Ishikawa (cell line): ENCODE results near the gene SMURF1.

ENCODE experiments used
- CEBPB ChIP-seq: IDR thresholded peaks from 2 replicates; pipeline ENCODE4 v1.6.1; 2012
- CREB1 ChIP-seq: IDR thresholded peaks from 2 replicates; pipeline ENCODE4 v1.6.1; 2012; ENCODE audit warnings: low read depth
- EGR1 ChIP-seq: IDR thresholded peaks from 2 replicates; pipeline ENCODE4 v1.6.1; 2012
- EP300 ChIP-seq: IDR thresholded peaks from 2 replicates; pipeline ENCODE4 v1.6.1; 2012; ENCODE audit warnings: borderline replicate concordance
- FOXM1 ChIP-seq: IDR thresholded peaks from 2 replicates; pipeline ENCODE4 v1.6.1; 2012; ENCODE audit warnings: low read depth, borderline replicate concordance
- MAX ChIP-seq: IDR thresholded peaks from 2 replicates; pipeline ENCODE4 v1.6.1; 2012
- NFIC ChIP-seq: IDR thresholded peaks from 2 replicates; pipeline ENCODE4 v1.6.1; 2012
- RAD21 ChIP-seq: IDR thresholded peaks from 2 replicates; pipeline ENCODE4 v1.6.1; 2012; ENCODE audit warnings: low read depth
- TAF1 ChIP-seq: IDR thresholded peaks from 2 replicates; pipeline ENCODE4 v1.6.1; 2012; ENCODE audit warnings: low read depth, mild to moderate bottlenecking
- TCF12 ChIP-seq: IDR thresholded peaks from 2 replicates; pipeline ENCODE4 v1.6.1; 2012; ENCODE audit warnings: low read depth
- TEAD4 ChIP-seq: IDR thresholded peaks from 2 replicates; pipeline ENCODE4 v1.6.1; 2012
- YY1 ChIP-seq: IDR thresholded peaks from 2 replicates; pipeline ENCODE4 v1.6.1; 2012; ENCODE audit warnings: low read depth
- ZBTB7A ChIP-seq: IDR thresholded peaks from 2 replicates; pipeline ENCODE4 v1.6.1; 2012; ENCODE audit warnings: low read depth
- TF ChIP-seq, protein P1 (sequence below): IDR thresholded peaks from 2 replicates; pipeline ENCODE4 v1.6.1; 2012
- TF ChIP-seq, protein P2 (sequence below): IDR thresholded peaks from 2 replicates; pipeline ENCODE4 v1.6.1; 2012; ENCODE audit warnings: low read depth, mild to moderate bottlenecking

The SMURF1 gene

GRCh38 chr7:99027241-99027640 is 116.7 kb downstream of the SMURF1 start:
- no peak for TF ChIP-seq NFIC
- no peak for TF ChIP-seq CEBPB
- no peak for TF ChIP-seq YY1
- no peak for TF ChIP-seq TCF12
- TF ChIP-seq CREB1, result no peak
- TF ChIP-seq, protein P1, sequence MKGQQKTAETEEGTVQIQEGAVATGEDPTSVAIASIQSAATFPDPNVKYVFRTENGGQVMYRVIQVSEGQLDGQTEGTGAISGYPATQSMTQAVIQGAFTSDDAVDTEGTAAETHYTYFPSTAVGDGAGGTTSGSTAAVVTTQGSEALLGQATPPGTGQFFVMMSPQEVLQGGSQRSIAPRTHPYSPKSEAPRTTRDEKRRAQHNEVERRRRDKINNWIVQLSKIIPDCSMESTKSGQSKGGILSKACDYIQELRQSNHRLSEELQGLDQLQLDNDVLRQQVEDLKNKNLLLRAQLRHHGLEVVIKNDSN, result no peak
- no peak for TF ChIP-seq TEAD4
- TF ChIP-seq, protein P2, sequence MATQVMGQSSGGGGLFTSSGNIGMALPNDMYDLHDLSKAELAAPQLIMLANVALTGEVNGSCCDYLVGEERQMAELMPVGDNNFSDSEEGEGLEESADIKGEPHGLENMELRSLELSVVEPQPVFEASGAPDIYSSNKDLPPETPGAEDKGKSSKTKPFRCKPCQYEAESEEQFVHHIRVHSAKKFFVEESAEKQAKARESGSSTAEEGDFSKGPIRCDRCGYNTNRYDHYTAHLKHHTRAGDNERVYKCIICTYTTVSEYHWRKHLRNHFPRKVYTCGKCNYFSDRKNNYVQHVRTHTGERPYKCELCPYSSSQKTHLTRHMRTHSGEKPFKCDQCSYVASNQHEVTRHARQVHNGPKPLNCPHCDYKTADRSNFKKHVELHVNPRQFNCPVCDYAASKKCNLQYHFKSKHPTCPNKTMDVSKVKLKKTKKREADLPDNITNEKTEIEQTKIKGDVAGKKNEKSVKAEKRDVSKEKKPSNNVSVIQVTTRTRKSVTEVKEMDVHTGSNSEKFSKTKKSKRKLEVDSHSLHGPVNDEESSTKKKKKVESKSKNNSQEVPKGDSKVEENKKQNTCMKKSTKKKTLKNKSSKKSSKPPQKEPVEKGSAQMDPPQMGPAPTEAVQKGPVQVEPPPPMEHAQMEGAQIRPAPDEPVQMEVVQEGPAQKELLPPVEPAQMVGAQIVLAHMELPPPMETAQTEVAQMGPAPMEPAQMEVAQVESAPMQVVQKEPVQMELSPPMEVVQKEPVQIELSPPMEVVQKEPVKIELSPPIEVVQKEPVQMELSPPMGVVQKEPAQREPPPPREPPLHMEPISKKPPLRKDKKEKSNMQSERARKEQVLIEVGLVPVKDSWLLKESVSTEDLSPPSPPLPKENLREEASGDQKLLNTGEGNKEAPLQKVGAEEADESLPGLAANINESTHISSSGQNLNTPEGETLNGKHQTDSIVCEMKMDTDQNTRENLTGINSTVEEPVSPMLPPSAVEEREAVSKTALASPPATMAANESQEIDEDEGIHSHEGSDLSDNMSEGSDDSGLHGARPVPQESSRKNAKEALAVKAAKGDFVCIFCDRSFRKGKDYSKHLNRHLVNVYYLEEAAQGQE, result no peak
- TF ChIP-seq MAX, result no peak

DNA sequence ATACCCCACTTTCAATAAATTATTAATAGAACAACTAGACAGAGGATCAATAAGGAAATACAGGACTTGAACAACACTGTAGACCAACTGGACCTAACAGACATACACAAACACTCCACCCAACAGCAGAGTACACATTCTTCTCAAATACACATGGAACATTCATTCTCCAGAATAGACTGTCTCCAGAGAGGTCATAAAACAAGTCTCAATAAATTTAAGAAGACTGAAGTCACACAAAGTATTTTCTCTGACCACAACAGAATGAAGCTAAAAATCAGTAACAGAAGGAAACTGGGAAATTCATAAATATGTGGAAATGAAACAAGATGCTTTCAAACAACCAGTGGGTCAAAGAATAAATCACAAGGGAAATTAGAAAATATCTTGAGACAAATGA is 119.8 kb downstream of the SMURF1 start:
- TF ChIP-seq CREB1 (no peak), RAD21 (no peak), MAX (no peak), EGR1 (no peak), TCF12 (no peak), YY1 (no peak), ZBTB7A (no peak), CEBPB (no peak), NFIC (no peak), TAF1 (no peak), FOXM1 (no peak)
- TF ChIP-seq, protein P1, result no peak
- TF ChIP-seq, protein P2, result no peak

DNA sequence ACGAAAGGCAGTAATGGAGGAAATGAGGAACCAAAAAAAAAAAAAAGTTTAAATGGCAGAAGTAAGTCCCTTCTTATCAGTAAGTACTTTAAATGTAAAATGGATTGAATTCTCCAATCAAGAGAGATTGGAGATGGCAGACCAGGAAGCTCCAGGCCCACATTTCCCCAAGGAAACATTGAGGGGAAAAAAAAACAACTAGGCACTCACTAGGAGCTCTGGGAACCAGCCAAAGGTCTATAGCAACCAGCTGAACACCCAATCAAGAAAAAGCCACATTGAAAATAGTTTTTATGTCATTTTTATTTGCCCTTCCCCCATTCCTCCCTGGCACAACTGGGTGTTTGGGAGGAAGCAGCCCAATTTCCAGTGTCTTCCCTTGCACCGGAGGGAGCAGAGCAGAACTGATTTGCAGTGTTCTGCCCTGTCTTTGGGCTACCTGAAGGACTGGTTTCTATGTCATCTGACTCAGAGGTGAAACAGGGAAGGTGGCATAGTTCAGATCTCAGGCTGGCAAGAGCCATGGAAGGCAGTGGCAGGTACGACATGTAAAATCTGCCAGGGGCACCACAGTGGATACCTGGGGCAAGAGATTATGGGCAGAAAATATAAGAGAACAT is 121.9 kb downstream of the SMURF1 start:
- TF ChIP-seq YY1 (no peak), EP300 (no peak), MAX (no peak), TAF1 (no peak), ZBTB7A (no peak), FOXM1 (no peak), TEAD4 (no peak), RAD21 (no peak)
- TF ChIP-seq, protein P1, result no peak
- TF ChIP-seq, protein P2, result no peak

- TF ChIP-seq TCF12 (no peak), CREB1 (no peak), RAD21 (no peak), EGR1 (no peak), TAF1 (no peak), CEBPB (no peak), MAX (no peak), EP300 (no peak), TEAD4 (no peak), NFIC (no peak), FOXM1 (no peak), YY1 (no peak)
- TF ChIP-seq, protein P1, result no peak
- TF ChIP-seq, protein P2, result no peak
These were observed 123.5 kb downstream of the SMURF1 start for GRCh38 chr7:99020413-99020715.
